RCC 7860 (cell line): ENCODE results near the gene LMX1B.

Source experiments
- DNase-seq: peaks from one replicate; pipeline ENCODE4 v3.0.0-alpha.2; 2015; ENCODE audit warnings: low spot score
- FAIRE-seq: peaks from 2 replicates; lab custom pipeline; 2012; peaks lifted over from hg19 to GRCh38; lab: Jason Lieb, UNC

LMX1B gene

DNA sequence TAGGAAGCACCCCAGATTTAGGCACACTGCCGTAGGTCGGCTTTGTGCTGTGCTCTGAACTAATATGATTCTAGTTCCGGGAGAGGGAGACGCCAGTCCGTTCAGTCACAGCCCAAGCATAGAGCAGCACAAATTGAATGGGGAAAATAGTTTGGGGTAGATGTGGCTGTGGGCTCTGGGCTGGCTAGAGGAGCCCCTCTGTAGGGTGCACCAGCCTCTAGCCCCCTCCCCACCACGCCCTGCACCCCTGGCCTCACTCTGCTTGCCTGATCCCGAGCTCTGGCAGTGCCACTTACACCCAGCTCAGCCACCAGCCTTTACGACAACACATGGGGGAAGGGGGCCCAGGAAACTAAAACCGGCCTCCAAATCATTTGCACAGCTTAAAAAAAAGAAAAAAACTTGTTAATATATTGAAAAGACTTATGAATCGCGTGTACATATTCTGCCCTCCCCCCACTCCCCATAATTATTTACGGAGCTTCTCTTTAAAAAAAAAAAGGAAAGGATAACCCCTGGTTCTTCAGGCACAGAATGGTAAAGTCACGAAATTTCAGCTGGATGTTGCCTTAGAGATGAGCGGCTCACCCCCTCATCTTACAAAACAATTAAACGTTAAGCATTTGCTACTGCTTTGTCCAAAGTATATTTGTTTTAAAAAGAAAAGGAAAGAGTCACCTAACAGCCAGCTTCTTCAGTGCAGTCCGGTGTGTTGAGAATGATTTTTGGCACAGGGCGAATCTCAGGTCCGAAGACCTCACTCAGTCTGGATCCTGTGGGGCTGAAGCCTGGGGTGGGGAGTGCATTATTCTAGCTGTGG is 3.5 kb downstream of the LMX1B start:
- FAIRE-seq = no peak
- no peak for DNase-seq

DNA sequence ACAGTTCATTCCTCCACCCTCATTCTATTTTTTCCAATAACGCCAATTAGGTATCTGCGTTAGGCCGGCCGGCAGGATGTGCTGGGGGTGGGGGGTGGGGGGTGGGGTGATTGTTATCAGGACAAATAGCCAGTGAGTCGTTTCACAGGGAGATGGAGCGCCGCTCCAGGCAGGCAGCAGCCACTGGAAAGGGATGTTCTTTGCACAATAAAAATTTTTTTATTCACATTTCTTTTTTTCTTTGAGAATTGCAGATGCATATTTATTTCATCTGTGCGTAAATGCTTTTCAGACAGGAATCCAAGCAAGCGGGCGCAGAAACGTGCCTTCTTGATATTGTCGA is 4.1 kb downstream of the LMX1B start:
- DNase-seq = no peak
- no peak for FAIRE-seq

DNA sequence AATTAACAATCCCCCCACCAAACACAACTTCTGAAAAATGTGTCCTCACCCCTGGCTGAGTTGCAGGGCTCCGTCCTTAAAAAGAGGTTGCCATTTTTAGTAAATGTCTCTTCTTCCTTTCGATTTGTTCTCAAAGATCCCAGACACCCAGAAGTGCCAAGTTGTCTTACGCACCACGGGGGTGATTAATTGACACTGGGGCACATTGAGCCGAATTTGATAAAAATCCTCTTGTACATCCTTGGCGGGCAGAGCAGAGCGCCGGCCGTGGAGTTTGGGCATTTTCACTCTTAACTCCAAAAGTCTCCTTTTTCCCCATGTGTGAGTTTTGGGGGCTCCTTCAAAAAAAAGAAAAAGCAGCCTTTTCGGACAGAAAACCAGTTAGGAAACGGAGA is 4.5 kb downstream of the LMX1B start:
- no peak for DNase-seq
- no peak for FAIRE-seq

DNA sequence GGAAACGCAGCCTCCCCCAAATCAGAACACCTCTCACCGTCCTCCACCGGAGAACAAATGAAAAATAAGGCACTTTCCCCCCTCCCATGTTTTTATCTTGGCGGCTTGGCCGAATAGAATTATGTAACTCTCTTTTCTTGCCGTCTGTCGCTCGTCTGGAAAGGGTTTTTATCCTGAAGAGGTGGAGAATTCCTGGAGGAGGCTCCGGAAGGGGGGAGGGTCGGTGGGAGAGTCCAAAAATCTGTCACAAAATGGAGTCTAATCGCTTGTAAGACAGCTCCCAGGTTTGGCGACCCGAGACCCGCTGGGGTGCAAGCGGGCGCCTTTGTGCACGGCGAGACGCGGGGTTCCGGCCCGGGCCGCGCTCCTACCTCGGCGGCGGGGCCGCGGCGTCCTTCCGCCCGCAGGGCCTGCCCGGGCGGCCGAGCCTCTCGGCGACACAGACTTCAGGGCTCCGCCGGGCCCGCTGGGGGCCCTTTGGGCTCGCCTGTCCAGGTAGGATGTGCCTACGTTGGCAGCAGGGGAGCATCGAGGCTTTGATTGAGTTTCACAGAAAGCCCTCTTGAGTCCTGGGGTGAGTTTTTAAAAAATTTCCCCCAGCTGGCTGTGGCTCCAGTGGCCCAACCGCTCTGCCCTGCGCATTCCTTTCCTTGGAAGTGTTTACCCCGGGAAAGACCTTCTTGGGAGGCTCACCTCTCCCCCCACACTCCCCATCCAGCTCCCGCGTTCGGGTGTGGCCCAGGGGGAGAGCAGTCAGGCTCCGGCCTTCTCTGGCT is 5.0 kb downstream of the LMX1B start:
- DNase-seq (no peak), FAIRE-seq (no peak)

DNA sequence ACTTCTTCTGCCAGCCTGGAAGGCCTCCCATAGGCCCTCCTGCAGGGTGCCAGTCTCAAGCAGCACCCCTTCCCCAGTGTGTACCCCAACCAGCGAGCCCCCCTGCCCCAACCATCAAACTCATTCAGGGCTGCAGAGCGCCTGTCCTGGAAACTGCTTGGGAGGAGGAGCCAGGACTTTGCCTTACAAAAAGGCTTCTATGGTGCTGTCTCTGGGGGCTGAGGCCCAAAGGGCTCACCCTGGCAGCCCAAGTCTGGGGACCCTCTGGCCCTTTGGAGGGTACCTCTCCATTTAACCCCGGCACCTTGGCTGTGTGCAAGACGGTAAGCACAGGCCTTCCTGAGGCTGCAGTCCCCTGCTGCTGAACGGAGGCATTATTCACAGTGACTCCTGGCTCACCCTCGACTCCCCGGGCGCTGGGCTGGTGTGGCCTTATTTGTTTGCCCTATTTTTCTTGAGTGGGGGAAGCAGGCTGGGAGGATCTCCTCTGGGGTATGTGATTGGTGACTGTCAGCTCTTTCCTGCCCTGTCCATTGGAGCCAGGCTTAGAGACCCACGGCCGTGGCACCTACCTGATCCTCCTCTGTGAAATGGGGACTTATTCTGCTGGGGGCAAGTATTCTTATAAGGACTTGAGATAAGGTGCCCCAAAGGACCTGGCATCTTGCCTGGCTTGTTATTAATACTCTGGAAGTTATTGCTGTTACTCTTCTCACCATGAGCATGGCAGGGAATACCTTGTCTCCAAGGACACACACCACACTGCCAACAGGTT is 5.8 kb downstream of the LMX1B start:
- DNase-seq = no peak
- no peak for FAIRE-seq

DNA sequence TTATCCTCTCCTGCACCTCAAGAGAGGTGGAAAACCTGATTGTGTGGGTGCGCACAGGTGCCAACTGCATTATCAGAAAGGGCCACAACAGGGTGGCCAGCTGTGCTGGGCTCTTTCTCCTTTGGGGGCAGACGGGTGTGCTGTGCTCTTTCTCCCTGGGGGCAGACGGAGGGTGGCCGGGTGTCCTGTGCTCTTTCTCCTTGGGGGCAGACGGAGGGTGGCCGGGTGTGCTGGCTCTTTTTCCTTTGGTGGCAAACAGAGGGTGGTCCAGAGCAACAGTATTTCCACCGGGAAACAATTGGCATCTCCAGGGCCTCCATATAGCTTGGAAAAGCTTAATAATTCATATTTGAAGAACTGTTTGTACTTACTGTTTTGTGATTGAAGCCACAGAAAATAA is 6.8 kb downstream of the LMX1B start:
- DNase-seq = no peak
- FAIRE-seq = no peak

DNA sequence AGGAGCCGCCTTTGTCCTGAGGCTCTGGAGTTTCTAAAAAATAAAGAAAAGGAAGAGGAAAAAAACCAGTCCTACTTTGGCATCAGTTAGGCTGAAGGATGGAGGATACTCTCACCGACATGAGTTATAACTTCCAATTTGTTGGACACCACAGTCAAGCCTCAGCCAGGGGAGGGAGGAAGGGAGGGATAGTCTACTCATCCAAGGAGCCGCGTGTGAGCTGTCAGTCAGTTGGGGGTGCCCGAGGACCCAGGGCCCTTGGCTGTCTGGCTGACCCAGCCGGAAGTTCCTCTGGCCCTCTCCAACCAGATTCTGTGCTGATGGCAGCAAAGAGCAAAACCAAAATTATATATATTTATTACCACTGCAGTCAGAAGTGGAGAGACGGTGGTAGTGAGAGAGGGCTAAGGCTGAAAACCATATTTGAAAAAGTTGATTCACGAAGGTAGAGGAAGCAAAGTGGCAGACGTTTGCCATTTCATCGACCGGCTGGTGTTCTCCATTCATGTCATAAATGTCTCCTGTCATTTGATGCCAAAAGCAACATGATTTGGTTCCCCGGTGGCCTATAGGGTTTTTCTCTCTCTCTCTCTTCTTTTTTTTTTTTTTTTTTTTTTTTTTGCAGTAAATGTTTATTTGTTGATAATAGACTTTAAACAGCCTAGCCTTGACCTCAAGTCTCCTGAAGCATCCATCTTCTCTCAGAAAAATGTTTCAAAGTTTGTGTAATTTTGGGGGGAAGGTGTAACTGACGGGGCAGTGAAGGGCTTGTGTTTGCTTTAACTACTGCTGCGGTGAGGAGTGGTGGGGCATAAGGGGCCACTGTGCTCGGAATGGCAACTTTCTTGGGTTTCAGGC is 7.6 kb downstream of the LMX1B start:
- no peak for DNase-seq
- no peak for FAIRE-seq

DNA sequence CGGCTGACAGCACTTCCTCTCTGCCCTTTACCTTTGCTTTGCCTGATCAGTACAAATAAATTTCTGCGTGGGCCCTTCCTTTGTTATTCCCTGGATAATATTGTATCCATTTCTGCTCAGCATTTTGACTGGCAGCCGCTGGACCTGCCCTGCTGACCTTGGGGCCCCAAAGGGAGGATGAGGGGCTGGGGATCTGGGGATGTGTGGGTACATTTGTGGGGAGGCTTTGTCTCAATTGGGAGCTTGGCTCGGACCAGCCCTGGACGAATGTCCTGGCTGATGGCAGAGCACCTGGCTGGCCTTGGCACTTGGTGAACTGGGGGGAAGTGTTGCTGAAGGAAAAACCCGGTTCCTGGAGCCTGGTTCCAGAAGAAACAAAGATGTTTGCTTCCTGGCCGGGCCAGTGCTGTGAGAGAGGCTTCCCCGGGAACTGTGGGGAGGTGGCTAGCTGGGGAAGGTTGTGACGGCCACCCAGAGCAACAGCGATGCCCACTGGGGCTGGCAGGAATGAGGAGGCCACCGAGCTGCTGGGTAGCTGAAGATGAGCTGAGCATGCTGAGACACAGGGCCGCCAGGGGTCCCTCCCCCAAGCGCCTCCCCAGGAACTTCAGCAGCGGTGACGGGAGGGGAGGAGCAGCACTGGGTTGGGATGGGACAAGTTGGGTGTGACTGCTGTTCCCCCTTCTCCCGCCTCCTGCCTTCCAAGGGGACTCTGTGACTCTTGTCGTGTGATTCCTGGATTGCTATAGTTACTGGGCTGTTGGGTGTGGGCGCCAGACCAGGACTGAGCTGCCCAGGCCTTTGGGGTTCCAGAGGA is 8.4 kb downstream of the LMX1B start:
- FAIRE-seq = no peak

DNA sequence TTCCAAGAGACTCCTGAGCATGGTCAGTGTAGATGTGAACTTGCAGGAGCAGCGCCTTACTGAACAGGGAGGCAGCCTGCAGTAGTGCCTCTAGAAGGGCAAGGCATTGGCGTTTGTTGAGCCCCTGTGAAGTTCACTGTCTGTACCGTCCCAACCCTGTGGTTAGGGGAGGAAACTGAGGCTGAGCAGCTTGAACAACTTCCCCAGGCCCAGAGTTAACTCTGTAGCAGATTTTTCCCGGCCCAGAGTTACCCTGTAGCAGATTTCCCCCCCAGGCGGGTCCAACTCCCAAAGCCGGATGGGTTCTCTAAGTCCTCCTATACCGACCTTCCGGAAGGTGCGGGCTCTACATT is 9.6 kb downstream of the LMX1B start:
- FAIRE-seq = no peak
- DNase-seq = no peak

More for the DNA sequence above, 8.4 kb downstream of the LMX1B start:
- no peak for DNase-seq

DNA sequence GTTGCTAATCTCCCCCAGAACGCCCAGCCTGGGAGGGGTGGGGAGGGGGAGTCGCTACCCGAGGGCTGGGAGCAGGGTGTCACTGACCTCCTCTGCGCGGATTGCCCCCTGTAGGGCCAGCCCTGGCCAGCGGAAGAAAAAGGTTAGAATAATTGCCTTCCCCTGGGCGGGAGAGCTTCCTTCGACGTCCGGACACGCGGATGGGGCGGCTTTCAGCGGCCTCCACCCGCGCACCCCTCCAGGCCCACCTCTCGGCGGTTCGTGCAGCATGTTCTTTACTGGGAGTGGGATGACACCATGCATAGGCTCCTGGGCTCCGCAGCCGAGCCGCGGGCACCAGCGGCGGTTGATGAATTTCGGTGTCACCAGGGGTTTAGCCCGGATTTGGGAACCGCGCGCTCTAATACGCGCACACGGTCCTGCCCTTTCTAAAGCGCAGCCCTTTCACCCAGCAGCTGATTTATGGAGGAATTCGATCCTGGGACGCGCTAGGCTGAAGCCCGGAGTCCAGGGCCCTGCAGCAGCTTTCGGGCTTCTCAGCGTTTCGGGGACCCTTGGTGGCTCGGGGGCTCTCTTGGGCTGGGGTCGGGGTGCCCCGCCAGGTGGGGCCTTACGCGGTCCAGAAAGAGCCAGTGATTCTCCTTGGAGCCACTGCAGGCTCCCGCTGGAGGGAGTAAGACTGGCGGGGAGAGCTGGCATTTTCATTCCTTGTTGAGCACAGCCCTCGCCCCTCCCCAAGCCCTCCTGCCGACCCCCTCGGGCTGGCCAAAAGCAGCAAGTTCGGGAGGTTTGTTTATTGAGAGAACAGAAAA is 10.1 kb downstream of the LMX1B start:
- FAIRE-seq (no peak), DNase-seq (no peak)

DNA sequence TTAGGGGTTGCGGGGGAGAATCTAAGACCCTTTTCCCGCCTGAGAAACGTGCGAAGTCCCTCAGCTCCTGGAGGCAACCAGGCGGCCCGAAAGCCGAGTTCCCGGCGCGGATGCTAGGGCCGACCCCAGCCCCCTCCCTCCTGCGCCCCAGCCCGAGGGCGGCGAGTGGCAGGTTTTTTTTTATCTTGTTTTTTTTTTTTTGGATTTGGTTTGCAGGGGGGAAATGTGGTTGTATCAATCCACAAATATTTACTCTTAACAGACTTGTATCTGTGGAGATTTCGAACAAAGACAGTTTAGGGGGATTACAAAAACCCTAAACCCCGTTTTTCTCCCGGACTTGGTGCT is 10.7 kb downstream of the LMX1B start:
- FAIRE-seq (no peak), DNase-seq (no peak)

DNA sequence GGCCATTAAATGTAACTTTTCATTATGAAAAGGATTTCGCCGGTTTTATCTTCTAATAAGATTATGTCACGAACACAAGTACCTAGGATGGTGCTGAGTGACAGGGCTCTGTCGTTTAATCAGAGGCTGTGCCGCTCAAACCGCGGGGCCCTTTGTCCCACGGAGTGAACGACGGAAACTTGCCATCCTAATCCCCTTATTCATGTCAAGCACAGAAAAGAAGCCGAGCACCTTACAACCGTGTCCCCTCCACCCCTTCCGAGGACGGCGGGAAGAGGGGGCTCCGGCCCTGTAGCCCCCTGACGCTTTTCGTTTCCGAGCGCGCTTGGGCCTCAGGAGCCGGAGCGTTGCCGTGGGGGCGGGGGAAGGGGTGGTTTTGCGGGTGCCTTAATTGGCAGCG is 11.2 kb downstream of the LMX1B start:
- FAIRE-seq = no peak

DNA sequence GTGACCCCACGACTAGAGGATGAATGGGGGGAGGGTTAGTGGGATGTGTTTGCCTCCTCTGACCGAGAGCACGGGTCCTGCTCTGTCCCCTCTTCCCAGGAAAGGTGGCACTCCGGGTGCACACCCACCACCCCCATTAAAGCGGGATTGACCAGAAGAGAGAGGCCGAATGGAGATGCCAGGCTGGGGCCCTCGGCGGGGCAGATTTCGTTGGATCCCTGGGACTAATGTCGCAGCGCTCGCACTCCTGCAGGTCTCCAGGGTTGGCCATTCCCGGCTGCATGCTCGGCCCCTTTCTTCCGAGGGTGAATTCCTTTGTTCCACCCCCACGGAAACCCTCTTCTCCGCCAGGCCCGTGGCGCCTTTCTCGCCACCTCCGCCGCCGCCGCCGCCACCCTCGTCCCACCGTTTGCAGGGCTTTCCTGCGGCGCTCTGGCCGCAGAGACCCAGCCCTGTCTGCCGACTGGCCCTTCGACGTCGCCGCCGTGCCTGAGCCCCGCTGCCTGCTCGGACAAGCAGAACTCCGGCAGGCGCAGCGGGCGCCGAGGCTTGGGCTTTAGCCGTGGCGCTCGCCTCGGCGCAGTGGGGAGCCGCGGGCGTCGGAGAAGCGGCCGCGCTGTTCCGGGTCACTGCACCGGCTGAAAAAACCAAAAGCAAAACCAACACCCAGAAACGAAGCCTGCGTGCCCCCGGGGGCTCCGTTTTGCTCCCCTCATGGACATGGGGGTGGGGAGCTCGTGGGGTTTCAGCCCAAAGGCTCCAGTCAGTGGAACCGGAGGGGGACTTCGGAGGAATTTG is 11.8 kb downstream of the LMX1B start:
- no peak for FAIRE-seq
- no peak for DNase-seq

More for the DNA sequence above, 11.2 kb downstream of the LMX1B start:
- no peak for DNase-seq

DNA sequence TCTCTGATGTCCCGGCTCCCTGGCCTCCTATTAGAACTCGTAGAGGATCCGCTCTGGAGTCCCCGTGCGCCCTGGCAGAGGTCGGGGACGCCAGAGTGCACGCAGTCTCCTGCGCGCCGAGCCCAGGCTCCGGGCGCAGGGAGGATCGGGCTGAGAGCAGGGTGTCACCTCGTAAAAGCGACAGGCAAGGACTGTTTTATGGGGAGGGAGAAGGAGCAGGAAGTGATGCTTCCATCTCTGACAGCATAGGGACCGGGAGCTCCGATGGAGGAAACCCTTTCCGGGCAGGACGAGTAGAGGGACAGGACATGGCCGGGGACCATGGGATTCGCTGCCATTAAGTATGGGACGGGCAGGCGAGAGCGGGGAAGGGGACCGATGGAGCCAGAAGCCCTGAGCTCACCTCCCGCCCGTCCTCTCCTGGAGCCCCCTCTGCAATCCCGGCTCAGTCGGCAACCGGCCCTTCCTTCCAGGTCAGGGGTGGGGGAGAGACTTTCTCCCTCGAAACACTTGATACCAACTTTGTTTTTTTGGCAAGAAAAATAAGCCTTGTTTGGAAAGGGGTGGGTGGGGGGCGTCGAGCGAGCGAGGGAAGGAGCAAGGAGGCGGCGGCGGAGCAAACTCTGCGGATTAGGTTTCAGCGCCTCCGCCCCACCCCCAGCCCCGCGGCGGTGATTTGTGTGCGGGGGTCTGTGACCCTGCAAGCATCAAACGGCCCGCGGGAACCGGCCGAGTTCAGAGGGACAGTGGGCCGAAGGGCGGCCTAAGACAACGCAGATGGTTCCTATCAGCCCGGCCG is 12.6 kb downstream of the LMX1B start:
- FAIRE-seq (no peak), DNase-seq (no peak)

DNA sequence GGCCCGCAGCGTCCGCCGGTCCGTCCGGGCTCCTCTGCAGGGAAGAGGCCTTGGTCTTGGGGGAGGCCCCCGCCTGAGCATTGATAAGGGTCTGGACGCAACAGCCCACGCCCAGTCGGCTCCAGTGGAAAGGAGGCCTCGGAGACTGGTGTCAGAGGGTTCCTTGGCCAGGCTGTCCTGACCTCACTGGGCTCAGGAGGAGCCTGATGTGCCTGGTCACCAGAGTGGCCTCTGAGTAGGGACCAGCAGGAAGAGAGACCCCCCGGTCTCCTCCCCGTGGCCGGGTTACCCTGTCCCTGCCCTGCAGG is 13.2 kb downstream of the LMX1B start:
- DNase-seq = no peak

DNA sequence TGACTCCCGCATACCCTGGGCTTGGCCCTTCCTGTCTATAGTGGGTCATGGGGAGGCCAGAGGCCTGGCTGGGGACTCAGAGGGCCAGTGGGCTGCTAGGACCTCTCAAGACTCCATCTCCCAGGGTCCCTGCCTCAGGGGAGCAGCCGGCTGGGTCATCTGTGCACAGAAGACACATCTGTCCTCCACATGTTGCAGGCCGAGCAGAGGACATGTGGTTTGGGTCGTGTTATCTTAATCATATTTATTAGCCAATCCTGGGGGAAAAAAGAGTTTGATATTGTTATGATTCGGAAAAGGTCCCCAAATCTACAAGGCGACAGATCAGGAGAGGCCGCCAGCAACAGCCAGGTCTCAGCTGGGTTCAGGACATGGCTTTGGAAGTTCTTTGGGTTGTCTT is 14.4 kb downstream of the LMX1B start:
- DNase-seq (no peak), FAIRE-seq (no peak)

More for the DNA sequence above, 13.2 kb downstream of the LMX1B start:
- FAIRE-seq = no peak

DNA sequence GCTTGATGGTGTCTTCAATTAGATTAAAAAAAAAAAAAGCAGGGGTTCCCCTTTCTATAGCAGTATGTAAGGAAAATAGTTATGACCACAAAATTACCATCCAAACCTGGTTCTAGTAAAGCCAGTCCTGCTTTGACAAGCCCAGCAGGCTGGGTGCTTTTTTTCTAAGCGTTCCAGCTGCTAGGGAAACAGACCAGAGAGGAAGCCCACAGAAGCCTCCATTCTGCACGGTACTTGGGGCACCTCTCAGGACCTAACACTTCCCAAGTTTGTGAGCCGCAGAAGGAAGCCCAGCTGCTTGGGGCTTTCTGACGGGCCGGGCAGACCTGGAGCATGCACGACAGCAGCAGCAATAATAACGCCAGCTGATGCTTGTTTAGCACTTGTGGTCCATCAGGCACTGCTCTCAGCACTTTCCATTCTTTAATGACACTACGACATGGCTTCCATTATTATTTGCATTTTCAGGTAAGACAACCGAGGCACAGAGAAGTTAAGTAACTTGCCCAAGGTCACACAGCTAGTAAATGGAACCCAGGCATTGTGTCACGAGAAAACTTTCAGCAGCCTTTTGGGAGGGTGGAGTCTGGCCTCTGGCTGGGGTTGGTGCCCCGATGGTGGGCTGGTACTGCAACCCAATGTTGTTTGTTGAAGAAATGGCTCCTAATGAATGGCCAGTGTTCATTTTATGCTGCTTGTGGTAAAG is 15.4 kb downstream of the LMX1B start:
- DNase-seq (no peak), FAIRE-seq (no peak)
